ENCODE data around the gene EGFLAM. TPM values are rescaled to one million over a fixed set of nuclear protein-coding genes. Genes with fewer than 3 reads are reported as not detected.
"Not testable (repeated sequence)": the region's sequence is repeated elsewhere in the genome, so short reads cannot be mapped to it uniquely, and the experiment has no call there.

The EGFLAM gene
- total RNA-seq, 1 donor from 2014 or later: not detected

DNA sequence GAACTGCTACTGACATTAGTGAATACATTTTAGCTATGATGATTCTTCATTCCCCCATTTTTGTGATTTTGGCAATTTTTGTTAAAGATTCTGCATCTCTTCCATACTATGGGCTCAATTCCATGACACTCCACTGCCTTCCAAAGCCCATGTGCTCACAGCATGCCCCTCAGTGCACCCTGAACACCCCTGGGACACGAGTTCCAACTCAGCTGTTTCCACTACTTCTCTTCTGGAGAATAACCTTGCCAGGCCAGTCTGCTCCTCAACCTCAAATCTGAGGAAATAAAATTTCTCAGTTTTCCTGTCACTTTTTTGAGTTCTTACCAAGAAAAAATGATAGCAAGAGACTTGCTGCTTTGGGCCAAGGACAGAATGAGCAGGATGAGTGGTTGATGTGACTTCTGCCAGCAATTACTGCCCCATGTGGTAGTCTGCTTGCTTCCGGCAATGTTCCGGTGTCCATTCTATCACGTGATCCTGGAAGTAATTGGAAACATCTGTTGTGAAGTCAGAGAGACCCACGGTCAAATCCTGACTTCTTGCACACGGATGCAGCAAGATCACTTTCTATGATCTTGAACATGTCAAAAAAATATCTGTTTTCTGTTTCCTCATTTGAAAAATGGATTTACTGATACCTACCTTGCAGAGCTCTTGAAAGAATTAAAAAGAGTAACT lies 58.3 kb downstream of the EGFLAM start:
- Mint-ChIP-seq H3K27me3 (ENCODE audit: low read depth) (no peaks in the 10 kb centered on the region), H3K4me3 (ENCODE audit: low read depth) (no peak overlapping the region), H3K4me1 (ENCODE audit: low read depth) (no peaks in the 10 kb centered on the region), H3K27ac (no peak overlapping the region), H3K36me3 (ENCODE audit: low read depth) (no peaks in the 10 kb centered on the region), H3K9me3 (no peaks in the 10 kb centered on the region)
- no peak for DNase-seq (ENCODE audit: low spot score)
- intact Hi-C loops (cut with micrococcal nuclease): no loop called here

DNA sequence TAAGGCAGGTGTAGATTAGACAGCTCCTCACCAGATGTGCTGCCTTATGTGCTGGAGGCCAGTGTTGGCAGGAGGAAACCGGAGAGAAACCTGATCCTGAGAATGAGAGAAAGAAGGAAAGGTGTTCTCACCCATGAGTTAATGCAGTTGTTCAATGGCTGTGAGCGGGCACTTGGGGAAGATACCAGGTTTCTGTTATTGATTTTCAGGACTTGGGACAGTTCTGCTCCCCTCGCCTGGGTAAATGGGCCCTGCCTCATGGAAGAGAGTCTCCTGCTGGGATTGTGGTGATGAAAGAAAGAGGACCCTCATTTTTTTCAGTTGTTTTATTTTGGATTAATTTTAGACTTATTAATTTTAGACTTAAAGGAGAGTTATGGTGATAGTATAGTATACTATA lies 59.5 kb downstream of the EGFLAM start:
- H3K4me1 Mint-ChIP-seq (ENCODE audit: low read depth): no peaks in the 10 kb centered on the region
- no peak overlapping the region for H3K27ac Mint-ChIP-seq
- no peak for DNase-seq (ENCODE audit: low spot score)
- no peaks in the 10 kb centered on the region for H3K36me3 Mint-ChIP-seq (ENCODE audit: low read depth)
- no peaks in the 10 kb centered on the region for H3K9me3 Mint-ChIP-seq
- H3K27me3 Mint-ChIP-seq (ENCODE audit: low read depth): no peaks in the 10 kb centered on the region
- H3K4me3 Mint-ChIP-seq (ENCODE audit: low read depth): no peak overlapping the region
- intact Hi-C loops (cut with micrococcal nuclease): no loop called here

GRCh38 chr5:38319491-38319890 lies 61.1 kb downstream of the EGFLAM start:
- DNase-seq (ENCODE audit: low spot score): no peak
- Mint-ChIP-seq H3K27ac (no peak overlapping the region), H3K9me3 (no peaks in the 10 kb centered on the region), H3K27me3 (ENCODE audit: low read depth) (no peaks in the 10 kb centered on the region), H3K36me3 (ENCODE audit: low read depth) (no peaks in the 10 kb centered on the region), H3K4me1 (ENCODE audit: low read depth) (no peaks in the 10 kb centered on the region), H3K4me3 (ENCODE audit: low read depth) (no peak overlapping the region)
- intact Hi-C loops (cut with micrococcal nuclease): no loop called here

DNA sequence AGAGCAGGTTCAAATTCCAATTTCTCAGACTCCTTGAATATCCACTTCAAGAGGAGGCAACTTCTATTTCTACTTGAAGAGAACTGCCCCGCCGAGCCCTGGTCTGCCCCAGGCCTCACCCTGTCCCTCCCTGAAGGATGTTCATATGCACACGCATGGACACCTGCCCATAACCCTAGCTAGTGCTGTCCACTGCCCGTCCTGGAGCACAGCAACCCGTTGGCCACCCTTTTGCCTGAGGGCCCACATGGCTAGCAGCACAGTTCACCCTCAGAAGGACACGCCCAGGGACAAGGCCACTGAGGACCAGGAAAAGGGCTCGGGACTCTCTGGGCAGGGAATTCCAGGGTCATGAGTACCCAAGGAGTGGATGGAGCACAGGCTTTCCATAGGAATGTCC lies 63.6 kb downstream of the EGFLAM start:
- H3K27ac Mint-ChIP-seq: no peak overlapping the region
- H3K27me3 Mint-ChIP-seq (ENCODE audit: low read depth): no peaks in the 10 kb centered on the region
- H3K36me3 Mint-ChIP-seq (ENCODE audit: low read depth): no peaks in the 10 kb centered on the region
- DNase-seq (ENCODE audit: low spot score): no peak
- H3K9me3 Mint-ChIP-seq: no peaks in the 10 kb centered on the region
- no peaks in the 10 kb centered on the region for H3K4me1 Mint-ChIP-seq (ENCODE audit: low read depth)
- intact Hi-C loops (cut with micrococcal nuclease): no loop called here
- H3K4me3 Mint-ChIP-seq (ENCODE audit: low read depth): no peak overlapping the region

DNA sequence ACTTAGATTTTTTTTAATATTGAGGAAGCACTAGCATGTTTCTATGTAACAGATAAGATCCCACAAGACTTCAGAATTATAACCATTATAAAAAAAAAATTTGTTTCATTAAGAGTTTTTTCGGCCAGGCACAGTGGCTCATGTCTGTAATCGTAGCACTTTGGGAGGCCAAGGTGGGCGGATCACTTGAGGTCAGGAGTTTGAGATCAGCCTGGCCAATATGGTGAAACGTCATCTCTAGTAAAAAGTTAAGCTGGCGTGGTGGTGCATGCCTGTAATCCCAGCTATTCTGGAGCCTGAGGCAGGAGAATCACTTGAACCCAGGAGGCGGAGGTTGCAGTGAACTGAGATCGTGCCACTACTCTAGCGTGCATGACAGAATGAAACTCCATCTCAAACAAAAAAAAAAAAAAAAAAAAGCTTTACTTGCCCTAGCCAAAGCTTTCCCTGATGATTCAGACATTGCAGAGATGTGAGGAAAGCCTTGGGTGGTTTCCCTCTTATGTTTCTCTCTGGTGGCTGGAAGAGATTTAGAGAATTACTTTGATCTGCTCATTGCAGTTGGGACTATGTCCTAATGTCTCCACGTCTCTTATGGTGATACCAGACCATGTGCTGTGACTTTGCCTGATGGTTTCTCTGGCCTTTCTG lies 65.4 kb downstream of the EGFLAM start:
- no peak for DNase-seq (ENCODE audit: low spot score)
- Mint-ChIP-seq H3K27ac (no peak overlapping the region), H3K9me3 (no peaks in the 10 kb centered on the region), H3K4me3 (ENCODE audit: low read depth) (no peak overlapping the region), H3K4me1 (ENCODE audit: low read depth) (no peaks in the 10 kb centered on the region), H3K27me3 (ENCODE audit: low read depth) (no peaks in the 10 kb centered on the region), H3K36me3 (ENCODE audit: low read depth) (no peaks in the 10 kb centered on the region)
- intact Hi-C loops (cut with micrococcal nuclease): no loop called here

DNA sequence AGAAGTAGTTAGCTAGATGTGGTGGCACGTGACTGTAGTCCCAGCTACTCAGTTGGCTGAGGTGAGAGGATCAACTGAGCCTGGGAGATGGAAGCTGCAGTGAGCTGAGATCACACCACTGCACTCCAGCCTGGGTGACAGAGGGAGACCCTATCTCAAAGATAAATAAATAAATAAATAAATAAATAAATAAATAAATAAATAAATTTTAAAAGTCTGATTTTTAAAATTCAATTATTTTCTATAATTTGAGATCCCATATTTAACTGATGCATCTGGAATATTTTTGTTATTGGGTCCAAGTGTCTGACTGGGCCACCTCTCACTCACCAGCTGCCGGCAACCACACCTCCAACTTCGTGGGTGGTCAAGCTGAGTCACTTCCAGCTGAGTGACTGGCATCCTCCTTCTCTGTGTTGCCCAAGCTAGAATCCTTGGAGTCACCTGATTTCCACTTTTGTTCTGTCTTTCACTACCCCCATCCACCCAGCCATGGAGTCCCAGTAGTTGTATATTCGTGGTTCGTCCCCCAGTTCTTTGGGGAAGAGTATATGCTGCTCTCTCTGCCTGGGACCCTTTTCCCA lies 70.9 kb downstream of the EGFLAM start:
- Mint-ChIP-seq H3K4me1 (ENCODE audit: low read depth) (no peaks in the 10 kb centered on the region), H3K27ac (no peak overlapping the region), H3K27me3 (ENCODE audit: low read depth) (peaks cover 1% of the 10 kb centered on the region), H3K4me3 (ENCODE audit: low read depth) (no peak overlapping the region), H3K36me3 (ENCODE audit: low read depth) (no peaks in the 10 kb centered on the region), H3K9me3 (no peaks in the 10 kb centered on the region)
- intact Hi-C loops (cut with micrococcal nuclease): no loop called here
- no peak for DNase-seq (ENCODE audit: low spot score)

DNA sequence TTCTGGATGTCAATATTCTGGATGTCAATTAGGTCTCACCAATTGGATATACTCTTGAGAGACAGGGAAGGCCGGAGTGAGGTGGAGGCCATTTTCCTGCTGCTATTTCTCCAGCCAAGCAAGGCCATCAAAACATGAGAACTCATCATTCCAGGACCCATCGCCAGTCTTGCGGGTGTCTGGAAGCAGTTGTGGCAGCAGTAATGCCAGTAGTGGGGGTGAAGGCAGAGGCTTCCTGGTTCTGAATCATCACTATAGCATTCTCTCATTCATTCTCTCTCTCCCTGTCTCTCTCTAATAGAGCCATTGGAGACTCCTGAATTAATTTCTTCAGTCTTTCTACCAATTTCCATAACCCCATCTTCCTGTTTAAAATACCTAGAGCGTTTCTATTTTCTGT lies 71.8 kb downstream of the EGFLAM start:
- H3K36me3 Mint-ChIP-seq (ENCODE audit: low read depth): no peaks in the 10 kb centered on the region
- no peak overlapping the region for H3K4me3 Mint-ChIP-seq (ENCODE audit: low read depth)
- H3K9me3 Mint-ChIP-seq: no peaks in the 10 kb centered on the region
- no peak overlapping the region for H3K27ac Mint-ChIP-seq
- no peak for DNase-seq (ENCODE audit: low spot score)
- intact Hi-C loops (cut with micrococcal nuclease): no loop called here
- H3K27me3 Mint-ChIP-seq (ENCODE audit: low read depth): peaks cover 1% of the 10 kb centered on the region
- H3K4me1 Mint-ChIP-seq (ENCODE audit: low read depth): no peaks in the 10 kb centered on the region

- H3K4me1 Mint-ChIP-seq (ENCODE audit: low read depth): no peaks in the 10 kb centered on the region
- intact Hi-C loops (cut with micrococcal nuclease): no loop called here
Measured at GRCh38 chr5:38331831-38332230, 73.5 kb downstream of the EGFLAM start.

DNA sequence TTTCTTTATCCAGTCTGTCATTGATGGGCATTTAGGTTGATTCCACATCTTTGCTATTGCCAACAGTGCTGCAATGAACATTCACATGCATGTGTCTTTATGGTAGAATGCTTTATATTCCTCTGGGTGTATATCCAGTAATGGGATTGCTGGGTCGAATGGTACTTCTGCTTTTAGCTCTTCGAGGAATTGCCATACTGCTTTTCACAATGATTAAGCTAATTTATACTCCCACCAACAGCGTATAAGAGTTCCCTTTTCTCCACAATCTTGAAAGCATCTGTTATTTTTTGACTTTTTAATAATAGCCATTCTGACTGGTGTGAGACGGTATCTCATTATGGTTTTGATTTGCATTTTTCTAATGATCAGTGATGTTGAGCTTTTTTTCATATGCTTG lies 74.8 kb downstream of the EGFLAM start:
- intact Hi-C loops (cut with micrococcal nuclease); H3K9me3 Mint-ChIP-seq; H3K27me3 Mint-ChIP-seq (ENCODE audit: low read depth); H3K36me3 Mint-ChIP-seq (ENCODE audit: low read depth); H3K4me1 Mint-ChIP-seq (ENCODE audit: low read depth); DNase-seq (ENCODE audit: low spot score); H3K27ac Mint-ChIP-seq; H3K4me3 Mint-ChIP-seq (ENCODE audit: low read depth): not testable (repeated sequence)

More at GRCh38 chr5:38331831-38332230, 73.5 kb downstream of the EGFLAM start:
- DNase-seq (ENCODE audit: low spot score): no peak
- Mint-ChIP-seq H3K36me3 (ENCODE audit: low read depth) (no peaks in the 10 kb centered on the region), H3K27ac (no peak overlapping the region), H3K27me3 (ENCODE audit: low read depth) (peaks cover 1% of the 10 kb centered on the region), H3K9me3 (no peaks in the 10 kb centered on the region), H3K4me3 (ENCODE audit: low read depth) (no peak overlapping the region)

DNA sequence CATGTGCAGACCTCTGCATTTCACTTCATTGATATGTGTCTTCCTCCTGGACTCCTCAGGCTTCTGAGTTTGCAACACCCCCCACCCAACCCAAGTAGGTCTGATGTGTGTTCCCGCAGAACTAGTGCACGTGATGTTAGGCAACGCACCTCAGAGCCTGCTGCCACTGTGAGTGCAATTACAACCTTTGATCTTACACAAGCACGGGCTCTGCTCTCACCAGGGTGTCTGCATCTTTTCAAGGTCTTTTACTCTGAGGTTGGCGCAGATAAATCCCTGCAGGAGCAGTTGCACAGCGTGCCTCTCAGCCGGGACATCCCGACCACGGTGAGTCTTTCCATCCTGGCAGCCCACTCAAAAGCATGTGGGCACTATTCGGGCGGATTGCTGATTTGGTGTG lies 80.1 kb downstream of the EGFLAM start:
- Mint-ChIP-seq H3K36me3 (ENCODE audit: low read depth) (no peaks in the 10 kb centered on the region), H3K4me1 (ENCODE audit: low read depth) (no peaks in the 10 kb centered on the region), H3K9me3 (no peaks in the 10 kb centered on the region), H3K27me3 (ENCODE audit: low read depth) (peaks cover 4% of the 10 kb centered on the region), H3K27ac (no peak overlapping the region), H3K4me3 (ENCODE audit: low read depth) (no peak overlapping the region)
- intact Hi-C loops (cut with micrococcal nuclease): no loop called here
- DNase-seq (ENCODE audit: low spot score): no peak

DNA sequence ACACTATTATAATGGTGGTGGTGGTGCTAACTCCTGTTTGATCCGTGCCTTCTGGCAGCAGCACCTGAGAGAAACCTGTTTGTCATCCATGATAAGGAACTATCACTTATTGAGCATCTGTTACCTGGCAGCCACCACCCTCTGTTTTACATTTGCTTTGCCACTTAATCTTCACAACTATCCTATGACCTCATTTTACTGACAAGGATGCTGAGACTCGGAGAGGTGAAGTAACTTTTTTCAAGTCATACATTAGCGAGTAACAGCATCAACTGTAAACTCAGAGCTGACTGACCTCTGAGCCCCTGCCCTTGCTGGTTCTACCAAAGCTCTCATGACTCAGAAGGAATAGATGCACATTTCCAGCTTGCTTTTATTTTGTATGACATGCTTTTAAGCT lies 81.1 kb downstream of the EGFLAM start:
- H3K27ac Mint-ChIP-seq: no peak overlapping the region
- no peaks in the 10 kb centered on the region for H3K4me1 Mint-ChIP-seq (ENCODE audit: low read depth)
- intact Hi-C loops (cut with micrococcal nuclease): no loop called here

GRCh38 chr5:38341056-38341455 lies 82.7 kb downstream of the EGFLAM start:
- no peaks in the 10 kb centered on the region for H3K36me3 Mint-ChIP-seq (ENCODE audit: low read depth)
- peaks cover 3% of the 10 kb centered on the region for H3K27me3 Mint-ChIP-seq (ENCODE audit: low read depth)
- no peaks in the 10 kb centered on the region for H3K4me1 Mint-ChIP-seq (ENCODE audit: low read depth)
- H3K9me3 Mint-ChIP-seq: no peaks in the 10 kb centered on the region
- intact Hi-C loops (cut with micrococcal nuclease): no loop called here
- no peak for DNase-seq (ENCODE audit: low spot score)
- no peak overlapping the region for H3K27ac Mint-ChIP-seq
- no peak overlapping the region for H3K4me3 Mint-ChIP-seq (ENCODE audit: low read depth)

More for the DNA sequence above, 81.1 kb downstream of the EGFLAM start:
- no peak for DNase-seq (ENCODE audit: low spot score)
- H3K9me3 Mint-ChIP-seq: no peaks in the 10 kb centered on the region
- peaks cover 3% of the 10 kb centered on the region for H3K27me3 Mint-ChIP-seq (ENCODE audit: low read depth)
- no peak overlapping the region for H3K4me3 Mint-ChIP-seq (ENCODE audit: low read depth)
- no peaks in the 10 kb centered on the region for H3K36me3 Mint-ChIP-seq (ENCODE audit: low read depth)

DNA sequence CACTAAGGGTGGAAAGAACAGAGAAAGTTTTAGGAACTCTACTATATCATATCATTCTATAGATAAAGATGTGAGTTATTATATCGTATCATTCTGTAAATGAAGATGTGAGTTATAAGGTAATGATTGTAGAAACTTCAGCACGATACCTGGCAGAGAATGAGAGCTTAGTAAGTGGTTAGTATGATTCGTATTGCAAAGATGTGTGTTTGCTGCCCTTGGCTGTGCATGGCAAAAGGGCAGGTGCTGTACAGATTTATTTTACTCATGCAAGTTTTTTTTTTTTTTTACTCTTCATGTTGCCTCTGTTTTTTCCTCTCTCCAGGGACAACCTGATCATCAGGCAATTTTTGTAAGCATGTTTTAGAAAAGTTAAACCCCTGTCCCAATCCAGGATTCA lies 83.3 kb downstream of the EGFLAM start:
- Mint-ChIP-seq H3K9me3 (no peaks in the 10 kb centered on the region), H3K36me3 (ENCODE audit: low read depth) (no peaks in the 10 kb centered on the region), H3K27ac (no peak overlapping the region), H3K4me1 (ENCODE audit: low read depth) (no peaks in the 10 kb centered on the region), H3K4me3 (ENCODE audit: low read depth) (no peak overlapping the region), H3K27me3 (ENCODE audit: low read depth) (peaks cover 3% of the 10 kb centered on the region)
- intact Hi-C loops (cut with micrococcal nuclease): no loop called here
- no peak for DNase-seq (ENCODE audit: low spot score)

Data from activated T-helper 2 cell treated with anti-CD3 and anti-CD28 coated beads, Interferon-gamma antibody, Interleukin-2, Interleukin-4, amounts not matched to agents 10 μg/mL and 5 μg/mL and 100 μg/mL, durations not matched to agents 14 hours and 24 hours and 36 hours (primary cell).